ENCODE measurements around the gene C1QTNF4. TPM values are rescaled to one million over a fixed set of nuclear protein-coding genes. Genes with fewer than 3 reads are reported as not detected.

The C1QTNF4 gene
- total RNA-seq, 2 donors from 2014 or later = 0.86 TPM; not detected in 1

- H3K4me1 ChIP-seq = peaks cover 0 to 29% of the 10 kb centered on the region in 2 donors
- no peaks in the 10 kb centered on the region for H3K27me3 ChIP-seq
- DNase-seq (ENCODE audit: low spot score) = no peak
- H3K27ac ChIP-seq = no peak overlapping the region
- H3K36me3 ChIP-seq = no peaks in the 10 kb centered on the region
- H3K9me3 ChIP-seq = no peaks in the 10 kb centered on the region
- no peak for TF ChIP-seq CTCF (IDR thresholded peaks at IDR 0.05)
- H3K4me3 ChIP-seq = no peak overlapping the region
Measured at GRCh38 chr11:47603295-47603694, 9.1 kb upstream of the C1QTNF4 start.

GRCh38 chr11:47599902-47600301 is 5.7 kb upstream of the C1QTNF4 start:
- no peak for DNase-seq (ENCODE audit: low spot score)
- no peak for TF ChIP-seq CTCF (IDR thresholded peaks at IDR 0.05)

GRCh38 chr11:47595967-47596366 is 1.8 kb upstream of the C1QTNF4 start:
- Histone ChIP-seq H3K27ac (no peak overlapping the region), H3K36me3 (no peaks in the 10 kb centered on the region), H3K4me1 (peaks cover 0 to 18% of the 10 kb centered on the region in 2 donors), H3K9me3 (no peaks in the 10 kb centered on the region), H3K27me3 (peaks cover 10 to 13% of the 10 kb centered on the region in 2 donors), H3K4me3 (no peak overlapping the region)
- DNase-seq (ENCODE audit: low spot score) = no peak
- no peak for TF ChIP-seq CTCF (IDR thresholded peaks at IDR 0.05)

More at GRCh38 chr11:47599902-47600301, 5.7 kb upstream of the C1QTNF4 start:
- H3K9me3 ChIP-seq = no peaks in the 10 kb centered on the region
- H3K4me1 ChIP-seq = peaks cover 0 to 1% of the 10 kb centered on the region in 2 donors
- no peaks in the 10 kb centered on the region for H3K27me3 ChIP-seq
- H3K4me3 ChIP-seq = no peak overlapping the region
- H3K36me3 ChIP-seq = no peaks in the 10 kb centered on the region
- H3K27ac ChIP-seq = no peak overlapping the region

- H3K27me3 ChIP-seq = peaks cover 14 to 17% of the 10 kb centered on the region in 2 donors
- TF ChIP-seq CTCF (IDR thresholded peaks at IDR 0.05) = no peak
- peaks cover 0 to 18% of the 10 kb centered on the region in 2 donors for H3K4me1 ChIP-seq
- no peak overlapping the region for H3K27ac ChIP-seq
- H3K4me3 ChIP-seq = no peak overlapping the region
- no peak for DNase-seq (ENCODE audit: low spot score)
- no peaks in the 10 kb centered on the region for H3K9me3 ChIP-seq
- no peaks in the 10 kb centered on the region for H3K36me3 ChIP-seq
Measured at GRCh38 chr11:47595029-47595428, 818 bp upstream of the C1QTNF4 start.

- peak overlapping the region in 1 of 2 donors; percentile 30 for H3K4me3 ChIP-seq
- H3K27me3 ChIP-seq = peaks cover 14 to 17% of the 10 kb centered on the region in 2 donors
- H3K4me1 ChIP-seq = peaks cover 0 to 18% of the 10 kb centered on the region in 2 donors
- H3K9me3 ChIP-seq = no peaks in the 10 kb centered on the region
- no peaks in the 10 kb centered on the region for H3K36me3 ChIP-seq
- no peak for DNase-seq (ENCODE audit: low spot score)
- no peak for TF ChIP-seq CTCF (IDR thresholded peaks at IDR 0.05)
- H3K27ac ChIP-seq = no peak overlapping the region
Measured at GRCh38 chr11:47593492-47593933, 698 bp downstream of the C1QTNF4 start.

GRCh38 chr11:47592970-47593369 is 1.2 kb downstream of the C1QTNF4 start:
- TF ChIP-seq CTCF (IDR thresholded peaks at IDR 0.05) = no peak
- H3K9me3 ChIP-seq = no peaks in the 10 kb centered on the region
- H3K4me1 ChIP-seq = peaks cover 0 to 18% of the 10 kb centered on the region in 2 donors
- H3K27ac ChIP-seq = no peak overlapping the region
- no peak for DNase-seq (ENCODE audit: low spot score)
- no peaks in the 10 kb centered on the region for H3K36me3 ChIP-seq
- H3K27me3 ChIP-seq = peaks cover 14 to 17% of the 10 kb centered on the region in 2 donors
- no peak overlapping the region for H3K4me3 ChIP-seq

Measured in right atrium auricular region (tissue), 2 donors.